HG03571 (cell line): ENCODE results near the gene LRRTM2.
"Not testable (repeated sequence)": the region's sequence is repeated elsewhere in the genome, so short reads cannot be mapped to it uniquely, and the experiment has no call there.

Source experiments
- ATAC-seq: cut with Tn5 transposase; IDR thresholded peaks from one replicate; pipeline ENCODE4 v1.9.1; 2021; ENCODE audit not compliant: unreplicated experiment

LRRTM2 gene, protein sequence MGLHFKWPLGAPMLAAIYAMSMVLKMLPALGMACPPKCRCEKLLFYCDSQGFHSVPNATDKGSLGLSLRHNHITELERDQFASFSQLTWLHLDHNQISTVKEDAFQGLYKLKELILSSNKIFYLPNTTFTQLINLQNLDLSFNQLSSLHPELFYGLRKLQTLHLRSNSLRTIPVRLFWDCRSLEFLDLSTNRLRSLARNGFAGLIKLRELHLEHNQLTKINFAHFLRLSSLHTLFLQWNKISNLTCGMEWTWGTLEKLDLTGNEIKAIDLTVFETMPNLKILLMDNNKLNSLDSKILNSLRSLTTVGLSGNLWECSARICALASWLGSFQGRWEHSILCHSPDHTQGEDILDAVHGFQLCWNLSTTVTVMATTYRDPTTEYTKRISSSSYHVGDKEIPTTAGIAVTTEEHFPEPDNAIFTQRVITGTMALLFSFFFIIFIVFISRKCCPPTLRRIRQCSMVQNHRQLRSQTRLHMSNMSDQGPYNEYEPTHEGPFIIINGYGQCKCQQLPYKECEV

DNA sequence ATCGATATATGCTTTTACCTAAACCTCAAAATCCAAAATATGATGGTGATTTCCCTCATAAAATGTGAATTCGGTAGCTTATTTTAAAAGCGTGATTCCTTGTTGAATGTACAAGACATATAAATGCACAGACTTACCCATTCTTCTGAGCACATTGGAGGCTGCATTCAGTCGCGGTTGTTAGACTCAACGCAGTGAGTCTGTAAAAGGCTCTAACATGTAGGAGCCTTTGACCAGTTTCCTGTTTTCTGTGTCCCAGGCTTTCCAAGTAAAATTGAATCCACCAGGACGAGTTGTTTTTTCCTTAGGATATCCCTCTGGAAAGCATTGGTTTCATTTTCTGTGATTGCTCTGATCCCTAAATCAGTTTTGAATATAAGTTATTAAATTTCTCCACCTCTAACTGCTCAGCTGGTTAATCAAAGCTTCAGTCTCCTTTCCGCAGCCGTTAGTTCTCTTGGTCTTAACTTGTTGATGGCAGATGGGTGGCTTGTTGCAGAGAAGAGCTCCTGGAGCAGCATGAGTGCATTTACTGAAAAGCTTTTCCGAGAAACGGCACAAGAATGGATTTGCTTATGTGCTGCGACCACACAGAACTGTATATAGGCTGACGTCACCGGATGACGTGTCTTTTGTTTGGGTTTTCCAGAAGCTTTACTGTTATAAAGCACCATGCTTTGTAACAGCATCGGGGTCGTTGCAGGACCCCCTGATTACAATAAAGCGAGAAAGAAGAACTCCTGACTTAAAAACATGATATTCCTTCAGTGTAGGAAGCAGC lies at the start of gene LRRTM2:
Gene LRRTM2 (minus strand): TSS at position 565 of the 781 bp plus-strand sequence. CDS start 424 bp downstream, at position 141.
- no peak for ATAC-seq

DNA sequence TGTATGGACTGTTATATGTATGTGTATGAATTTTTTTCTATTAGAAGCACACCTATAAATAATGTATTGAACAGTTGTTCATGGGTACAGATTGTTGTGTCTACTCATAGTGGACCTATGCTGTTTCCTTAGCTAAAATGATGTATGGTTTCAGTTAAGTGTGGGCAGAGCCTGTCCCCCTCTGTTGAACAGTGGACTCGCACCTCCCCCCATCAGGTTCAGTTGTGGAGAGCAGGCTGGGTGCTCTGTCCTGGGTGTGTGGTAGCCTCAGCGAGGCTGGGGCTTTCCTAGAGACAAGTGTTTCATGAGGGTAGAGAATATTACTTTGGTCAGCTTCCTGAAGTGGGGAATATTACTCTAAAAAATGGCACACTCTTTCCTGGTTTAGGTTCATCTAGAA lies 47.4 kb upstream of the LRRTM2 start:
- no peak for ATAC-seq

DNA sequence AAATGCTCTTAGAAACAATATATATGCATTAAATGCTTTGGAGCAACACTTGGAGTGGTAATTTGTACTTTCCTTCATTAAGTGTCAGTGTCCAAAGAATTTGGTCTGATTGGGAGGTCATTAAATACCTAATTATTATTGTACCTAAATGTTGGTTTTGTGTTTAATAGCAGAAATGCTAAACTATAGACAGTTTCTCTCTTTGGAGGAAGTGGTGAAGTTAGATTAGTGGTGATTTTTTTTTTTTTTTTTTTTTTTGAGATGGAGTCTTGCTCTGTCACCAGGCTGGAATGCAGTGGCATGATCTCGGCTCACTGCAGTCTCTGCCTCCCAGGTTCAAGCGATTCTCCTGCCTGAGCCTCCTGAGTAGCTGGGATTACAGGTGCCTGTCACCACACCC lies 46.2 kb upstream of the LRRTM2 start:
- not testable (repeated sequence) for ATAC-seq

DNA sequence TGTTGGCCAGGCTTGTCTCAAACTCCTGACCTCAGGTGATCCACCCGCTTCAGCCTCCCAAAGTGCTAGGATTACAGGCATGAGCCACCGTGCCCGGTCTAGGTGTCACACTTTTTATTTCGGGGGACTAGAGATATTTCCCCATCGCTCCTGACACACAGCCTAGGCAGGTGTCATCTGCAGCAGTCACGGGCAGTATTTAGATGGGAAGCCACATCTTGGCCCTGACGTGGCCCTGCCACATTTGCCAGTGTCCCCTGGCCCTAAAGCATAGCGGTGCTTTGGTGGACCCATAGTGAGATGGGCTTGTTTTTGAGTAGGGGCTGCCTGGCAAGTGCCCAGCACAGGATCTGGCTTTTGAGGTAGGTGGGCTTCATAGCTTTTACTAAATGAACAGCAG lies 45.0 kb upstream of the LRRTM2 start:
- no peak for ATAC-seq

DNA sequence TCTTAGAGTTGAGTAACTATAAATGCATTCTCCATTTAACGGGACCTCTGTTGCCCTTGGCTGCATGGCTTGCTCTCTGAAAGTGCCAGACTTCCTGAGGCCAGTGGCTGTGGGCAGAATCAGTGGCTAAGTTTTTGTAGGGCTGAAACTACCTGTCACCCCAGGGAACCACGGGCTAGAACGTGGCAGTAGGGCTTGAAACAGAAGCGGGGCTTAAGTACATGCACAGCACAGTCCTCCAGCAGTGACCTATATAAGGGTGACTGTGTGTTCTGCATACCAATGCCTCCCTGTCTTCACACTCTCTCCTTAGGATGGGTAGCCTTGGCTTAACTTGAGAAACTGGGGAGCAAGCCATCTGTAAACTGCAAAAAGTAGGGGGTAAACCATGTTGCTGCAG lies 43.6 kb upstream of the LRRTM2 start:
- no peak for ATAC-seq

DNA sequence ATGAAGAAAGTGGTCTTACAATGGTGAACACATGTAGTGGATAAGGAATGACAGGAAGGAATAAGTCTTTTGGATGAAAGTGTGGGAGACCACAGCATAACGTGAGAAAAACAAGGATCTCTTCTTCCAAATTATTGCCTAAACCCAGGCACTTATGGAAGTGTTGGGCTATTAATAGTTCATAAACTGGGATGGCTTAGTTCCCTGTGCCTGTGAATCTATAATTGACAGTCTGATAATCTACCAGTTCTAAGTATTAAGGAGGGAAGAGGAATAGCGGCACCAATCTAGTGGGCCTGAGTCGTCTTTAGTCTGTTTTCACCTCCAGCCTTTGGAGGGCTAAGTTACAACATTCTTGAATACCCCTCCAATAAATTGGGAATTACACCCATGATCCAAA lies 39.2 kb upstream of the LRRTM2 start:
- no peak for ATAC-seq

DNA sequence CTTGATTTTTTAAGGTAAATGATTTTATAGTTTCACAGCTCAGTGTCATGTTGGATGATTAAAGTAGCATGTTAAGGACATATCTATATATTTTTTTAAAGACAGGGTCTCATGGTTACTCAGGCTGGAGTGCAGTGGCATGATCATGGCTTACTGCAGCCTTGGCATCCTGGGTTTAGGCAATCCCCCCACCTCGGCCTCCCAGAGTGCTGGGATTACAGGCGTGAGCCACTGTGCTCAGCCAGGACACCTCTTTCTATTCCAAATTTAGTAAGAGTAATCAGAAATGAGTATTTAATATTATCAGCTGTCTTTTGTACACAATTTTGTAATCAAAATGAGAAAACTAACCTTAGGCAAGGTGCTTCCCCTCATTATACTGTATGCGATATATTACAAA lies 38.6 kb upstream of the LRRTM2 start:
- no peak for ATAC-seq

DNA sequence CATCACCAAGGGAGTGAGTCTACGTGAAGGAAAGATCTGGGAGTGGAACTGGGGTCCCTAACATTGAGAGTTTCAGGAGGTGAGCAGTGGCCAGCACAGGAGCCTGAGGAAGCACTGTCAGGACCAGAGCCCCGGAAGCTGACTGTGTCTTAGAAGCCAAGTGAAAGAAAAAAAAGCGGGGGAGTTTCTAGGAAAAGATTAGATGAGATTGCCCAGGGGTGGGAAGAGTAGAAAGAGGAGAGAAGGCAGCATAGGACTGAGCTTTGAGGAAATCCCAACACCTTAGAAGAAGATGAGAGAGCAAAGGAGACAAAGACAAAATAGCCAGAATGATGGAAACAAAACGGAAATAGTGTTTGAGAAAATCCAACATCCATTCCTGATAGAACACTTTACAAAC lies 37.0 kb upstream of the LRRTM2 start:
- no peak for ATAC-seq

DNA sequence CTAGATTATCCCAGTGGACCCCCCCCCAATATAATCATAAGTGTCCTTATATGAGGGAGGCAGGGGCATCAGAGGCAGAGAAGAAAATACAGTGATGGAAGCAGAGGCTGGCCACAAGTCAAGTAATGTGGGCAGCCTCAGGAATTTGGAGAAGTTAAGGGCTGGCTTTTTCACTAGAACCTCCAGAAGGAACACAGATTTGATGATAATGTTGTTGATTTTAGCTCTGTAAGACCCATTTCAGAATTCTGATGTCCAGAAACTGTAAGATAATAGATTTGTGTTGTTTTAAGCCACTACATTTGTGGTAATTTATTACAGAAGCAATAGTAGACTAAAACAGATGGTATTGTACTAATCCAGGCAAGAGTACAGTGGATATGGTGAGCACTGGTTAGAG lies 36.3 kb upstream of the LRRTM2 start:
- ATAC-seq: no peak

DNA sequence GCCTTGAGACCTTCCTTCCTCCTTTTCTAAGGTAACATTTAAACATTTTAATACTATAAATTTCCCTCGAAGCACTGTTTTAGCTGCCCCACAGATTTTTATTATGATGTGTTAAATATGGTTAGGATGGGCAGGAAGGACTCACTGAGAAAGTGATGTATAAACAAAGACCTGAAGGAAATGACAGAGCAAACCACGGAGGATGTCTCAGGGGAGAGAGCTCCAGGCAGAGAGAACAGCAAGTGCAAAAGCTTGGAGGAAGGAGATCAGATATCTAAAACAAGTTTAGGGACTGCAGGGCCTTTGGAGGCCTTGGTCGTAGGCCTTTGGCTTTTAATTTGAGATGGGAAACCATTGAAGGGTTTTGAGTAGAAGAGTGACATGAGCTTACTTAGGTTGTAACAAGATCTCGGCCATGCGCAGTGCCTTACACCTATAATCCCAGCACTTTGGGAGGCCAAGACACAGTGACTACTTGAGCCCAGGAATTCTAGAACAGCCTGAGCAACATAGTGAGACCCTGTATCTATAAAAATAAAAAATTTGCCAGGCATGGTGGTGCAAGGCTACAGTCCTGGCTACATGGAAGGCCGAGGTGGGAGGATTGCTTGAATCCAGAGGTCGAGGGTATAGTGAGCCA lies 35.5 kb upstream of the LRRTM2 start:
- ATAC-seq: no peak

DNA sequence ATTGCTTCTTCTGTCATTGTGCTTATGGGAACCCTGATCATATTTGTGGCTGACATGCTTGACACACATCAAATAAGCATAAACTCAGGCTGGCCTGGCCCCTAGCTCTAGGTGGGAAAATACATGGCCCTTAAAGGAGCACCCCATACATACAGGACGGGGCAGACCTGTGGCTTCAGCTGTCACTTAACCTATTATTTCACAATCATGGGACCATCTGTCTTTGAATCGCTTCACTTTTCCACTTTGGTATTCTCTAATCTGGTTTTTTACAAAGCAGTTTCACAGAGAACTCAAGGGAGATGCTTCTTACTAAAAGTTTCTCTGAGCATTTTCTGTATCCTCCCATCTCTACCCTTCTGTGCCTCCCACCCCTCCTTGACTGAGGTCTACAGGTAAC lies 34.6 kb upstream of the LRRTM2 start:
- no peak for ATAC-seq

DNA sequence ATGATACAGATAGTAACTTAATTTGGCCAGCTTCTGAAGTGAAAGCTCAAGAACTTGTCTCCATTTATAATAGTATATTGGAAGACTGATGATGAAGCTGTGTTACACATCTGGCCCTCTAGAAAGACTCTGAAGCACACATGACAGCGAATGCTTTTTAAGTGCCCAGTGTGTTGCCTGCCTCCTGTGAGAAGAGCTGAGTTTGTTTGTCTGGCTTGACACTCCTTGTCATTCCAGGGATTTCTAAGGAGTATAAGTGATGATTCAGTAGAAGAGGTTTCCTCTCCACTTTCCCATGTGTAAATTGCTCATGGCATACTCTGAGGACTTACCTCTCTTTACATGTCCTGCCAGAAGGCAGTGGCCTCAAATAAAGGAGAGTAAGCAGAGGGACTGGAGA lies 30.4 kb upstream of the LRRTM2 start:
- ATAC-seq: no peak

DNA sequence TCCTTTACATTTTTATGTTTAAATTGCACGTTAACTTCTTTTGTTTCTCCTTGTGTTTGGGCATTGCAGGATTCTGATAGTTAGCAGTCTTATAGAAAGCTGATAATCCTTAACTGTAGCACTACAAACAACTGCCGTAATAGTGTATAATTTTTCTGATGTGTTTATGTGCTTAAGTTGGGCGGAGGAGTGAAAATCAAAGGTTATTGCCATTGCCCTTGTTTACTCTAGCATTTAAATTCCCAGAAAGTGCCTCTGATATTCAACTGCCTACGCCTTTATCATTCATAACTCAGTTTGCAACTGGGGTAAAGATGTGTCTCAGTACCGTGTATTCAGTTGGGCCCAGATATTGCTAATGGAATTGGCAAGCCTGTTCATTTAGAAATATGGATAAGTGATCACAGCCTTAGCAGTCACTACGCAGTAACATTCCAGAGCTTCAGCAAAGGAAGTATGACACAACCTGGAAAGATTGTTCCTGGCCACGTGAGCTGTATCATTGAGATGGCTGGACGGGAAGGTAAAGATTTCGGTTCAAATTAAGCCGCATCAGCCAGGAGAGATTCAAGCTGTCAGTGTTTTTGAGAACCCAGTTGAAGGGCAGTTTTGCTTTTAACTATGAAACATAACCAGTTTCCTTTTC lies 28.1 kb upstream of the LRRTM2 start:
- no peak for ATAC-seq

DNA sequence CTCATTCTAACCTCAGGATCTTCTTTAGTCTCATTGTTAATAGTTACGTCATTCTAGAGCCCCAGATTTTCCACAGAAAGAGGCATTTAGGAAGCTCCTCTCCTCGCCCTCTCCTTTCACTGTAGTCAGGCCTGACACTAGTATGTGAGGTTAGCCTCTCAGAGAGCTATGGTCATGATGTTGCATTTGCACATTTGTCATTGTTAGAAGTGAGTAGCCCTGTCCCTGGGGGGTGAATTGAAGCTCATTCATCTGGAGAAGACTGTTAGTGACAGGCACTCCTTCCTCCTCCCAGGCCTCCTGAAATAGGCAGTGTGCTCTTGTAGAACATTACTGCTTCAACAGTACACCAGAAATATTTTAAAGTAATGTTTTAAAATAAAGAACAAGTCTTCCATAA lies 26.6 kb upstream of the LRRTM2 start:
- ATAC-seq: no peak

DNA sequence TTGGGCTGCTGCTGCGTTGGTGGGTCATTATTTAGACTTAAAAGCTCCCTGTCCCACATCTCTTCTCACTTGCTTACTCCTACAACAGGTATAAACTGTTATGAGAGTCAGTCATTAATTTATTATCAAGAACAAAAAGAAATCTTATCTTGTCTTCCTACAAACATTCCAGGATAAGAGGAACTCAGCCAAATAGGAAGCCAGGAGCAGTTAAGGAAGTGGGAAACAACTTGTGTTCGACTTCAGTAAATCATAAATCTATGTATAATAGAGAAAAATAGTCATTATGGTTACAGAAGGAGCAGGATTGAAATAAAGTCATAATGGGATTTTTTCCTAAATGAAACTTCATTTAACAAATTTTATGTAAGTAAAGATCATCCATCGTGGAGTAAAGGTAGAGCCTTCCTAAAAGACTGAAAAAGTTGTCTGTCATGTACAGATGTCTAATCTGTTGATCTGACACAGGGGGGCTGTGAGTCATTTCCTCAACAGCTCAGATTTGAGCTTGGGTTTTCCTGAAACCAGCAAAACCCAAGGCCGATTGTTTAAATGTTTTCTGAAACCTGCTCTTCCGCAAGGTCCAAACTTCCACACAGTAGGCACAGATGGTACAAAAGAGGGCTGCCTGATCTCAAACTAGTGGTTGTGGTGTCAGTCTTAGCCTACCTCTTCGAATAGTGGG lies 25.3 kb upstream of the LRRTM2 start:
- ATAC-seq: no peak

DNA sequence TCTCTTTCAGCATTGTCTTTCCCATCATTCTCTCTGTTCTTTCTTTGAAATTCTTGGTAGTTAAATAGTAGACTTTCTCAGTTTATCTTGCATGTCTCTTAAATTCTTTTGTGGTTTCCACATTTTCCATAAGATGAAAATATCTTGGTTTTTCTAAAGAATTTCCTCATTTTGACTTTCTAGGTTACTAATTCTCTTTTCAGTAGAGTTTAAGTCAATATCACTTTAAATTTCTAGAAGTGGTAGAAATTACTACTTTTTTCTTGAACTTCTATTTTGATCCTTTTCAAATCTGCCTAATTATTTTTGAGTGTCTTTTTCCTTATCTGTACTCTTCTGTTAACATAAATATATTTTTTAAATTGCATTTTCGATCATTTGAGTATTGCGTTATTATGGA lies 23.6 kb upstream of the LRRTM2 start:
- ATAC-seq: no peak

DNA sequence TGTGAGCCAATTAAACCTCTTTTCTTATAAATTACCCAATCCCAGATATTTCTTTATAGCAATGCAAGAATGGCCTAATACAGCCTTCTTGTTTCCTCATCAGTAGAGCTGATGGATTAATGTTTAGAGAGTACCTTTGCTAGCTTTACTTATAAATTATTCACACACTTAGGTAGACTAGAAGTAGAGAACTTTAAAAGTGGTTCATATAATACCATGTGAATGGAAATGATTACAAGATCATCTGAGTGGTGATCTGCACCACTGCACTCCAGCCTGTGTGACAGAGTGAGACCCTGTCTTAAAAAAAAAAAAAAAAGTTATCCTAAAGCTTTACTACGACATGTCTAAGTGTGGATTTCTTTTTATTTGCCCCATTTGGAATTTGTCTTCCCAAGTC lies 23.2 kb upstream of the LRRTM2 start:
- ATAC-seq: no peak

DNA sequence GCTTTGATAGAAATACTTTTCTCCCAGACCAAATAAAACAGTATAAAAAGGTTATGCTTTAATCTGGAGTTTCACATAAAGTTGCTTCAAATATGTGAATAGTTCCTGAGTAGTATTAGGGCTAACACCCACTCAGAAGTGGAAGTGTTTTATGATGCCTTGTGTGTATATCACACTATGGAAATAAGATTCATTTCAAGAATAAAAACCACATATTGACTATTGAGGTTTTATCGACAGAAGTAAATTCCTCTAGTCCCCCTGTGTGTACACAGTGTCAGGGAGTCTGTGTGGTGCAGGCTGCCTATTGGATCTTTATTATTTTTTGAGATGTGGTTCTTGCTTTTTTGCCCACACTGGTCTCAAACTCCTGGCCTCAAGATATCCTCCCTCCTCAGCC lies 20.8 kb upstream of the LRRTM2 start:
- ATAC-seq: no peak

DNA sequence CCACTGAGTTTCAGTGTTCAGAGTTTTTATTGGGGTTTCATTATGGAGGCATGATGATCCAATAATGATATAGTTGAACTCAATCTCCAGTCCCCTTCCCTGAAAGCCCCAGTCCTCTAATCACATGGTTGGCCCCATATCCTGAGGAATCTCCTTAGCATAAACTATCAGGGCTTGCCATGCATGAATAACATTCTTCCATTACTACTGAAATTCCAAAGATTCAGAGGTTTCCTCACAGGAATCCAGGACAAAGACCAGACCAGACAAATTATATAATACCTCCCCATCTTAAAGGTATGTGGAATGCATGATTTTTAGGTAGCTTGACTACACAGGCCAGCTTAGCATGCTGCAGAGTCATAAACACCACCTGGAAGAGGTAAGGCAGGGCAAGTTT lies 15.5 kb upstream of the LRRTM2 start:
- ATAC-seq: no peak

DNA sequence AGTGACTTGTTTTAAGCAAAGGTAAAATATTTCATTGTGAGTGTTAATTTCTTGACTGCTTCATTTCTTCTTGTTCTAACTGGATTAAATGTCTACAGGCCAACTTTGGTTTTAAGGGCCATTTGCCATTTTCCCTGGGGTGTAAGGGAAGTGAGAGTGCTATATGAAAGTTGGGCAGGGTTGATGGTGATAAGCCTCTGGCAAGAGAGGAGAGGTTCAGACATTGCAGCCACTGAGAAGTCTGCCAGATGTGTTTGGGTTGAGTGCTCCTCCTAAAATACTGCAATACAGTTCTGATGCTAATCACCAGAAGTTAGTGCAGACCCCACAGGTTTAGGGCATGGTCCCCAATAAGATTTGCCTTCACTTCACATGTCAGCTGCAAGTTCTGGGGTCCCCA lies 14.9 kb upstream of the LRRTM2 start:
- ATAC-seq: no peak

DNA sequence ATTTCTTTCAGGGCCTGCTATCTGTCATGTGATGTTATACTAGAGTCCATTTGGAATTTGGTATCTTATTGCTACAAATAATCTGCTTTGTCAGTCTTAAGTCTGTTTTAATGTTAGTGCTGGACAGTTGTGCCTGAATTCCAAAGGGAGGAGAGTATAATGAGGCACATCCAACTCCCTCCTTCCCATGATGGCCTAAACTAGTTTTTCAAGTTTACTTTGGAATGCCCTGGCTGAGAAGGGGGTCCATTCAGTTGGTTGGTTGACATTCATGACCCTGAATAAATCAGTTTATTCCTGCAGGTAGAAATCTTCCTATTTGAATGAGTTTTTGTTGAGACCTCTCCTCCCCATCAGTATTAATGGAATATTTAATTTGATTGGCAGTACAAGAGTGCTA lies 9.4 kb upstream of the LRRTM2 start:
- no peak for ATAC-seq
